ENCODE data around the gene RAB6B.

DNA sequence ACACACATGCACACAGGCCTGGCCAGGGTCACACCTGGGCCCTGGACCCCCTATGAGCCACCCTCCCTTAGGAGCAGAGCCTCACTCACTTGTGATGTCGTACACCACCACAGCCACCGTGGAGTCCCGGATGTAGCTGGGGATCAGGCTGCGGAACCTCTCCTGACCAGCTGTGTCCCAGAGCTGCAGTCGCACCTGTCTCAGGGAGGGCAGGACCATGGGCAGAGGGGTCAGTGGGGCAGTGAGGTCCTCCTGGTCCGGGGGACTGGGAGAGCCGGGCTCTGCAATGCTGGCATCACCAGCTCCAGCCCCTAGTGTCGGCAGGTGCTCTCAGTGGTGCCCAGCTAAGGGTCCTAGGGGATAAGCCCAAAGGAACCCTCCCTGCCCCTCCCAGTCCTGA, 54.5 kb downstream of the RAB6B start:
- TF ChIP-seq CTCF (conservative IDR thresholded peaks at IDR 0.05 in 1 of 2, IDR thresholded peaks at IDR 0.05 in 1 of 2; ENCODE audit: low read depth in 1 of 2, low read length in 2 of 2) (no peak), EZH2 (IDR thresholded peaks at IDR 0.05; ENCODE audit: low read length, missing control alignments) (no peak)
